Neuronal stem cell (in vitro differentiated cells): ENCODE data around the gene RTN4.

Source experiments
- DNase-seq: peaks from one replicate; pipeline ENCODE4 v3.0.0-alpha.2; 2013; ENCODE audit warnings: low spot score
- H2AFZ ChIP-seq: one replicate; pipeline ENCODE4 v1.6.1; 2013; ENCODE audit warnings: mild to moderate bottlenecking, low read length, inconsistent platforms
- H2AK5ac ChIP-seq: 2 replicates; pipeline ENCODE4 v1.6.1; 2013; ENCODE audit warnings: low read depth, mild to moderate bottlenecking, inconsistent platforms, low read length, moderate library complexity, mixed read lengths
- H2BK120ac ChIP-seq: 2 replicates; pipeline ENCODE4 v1.6.1; 2013; ENCODE audit warnings: low read depth, mild to moderate bottlenecking, inconsistent platforms, low read length, moderate library complexity, mixed read lengths
- H2BK12ac ChIP-seq: one replicate; pipeline ENCODE4 v1.6.1; 2013; ENCODE audit warnings: low read length, inconsistent platforms
- H2BK15ac ChIP-seq: 2 replicates; pipeline ENCODE4 v1.6.1; 2013; ENCODE audit warnings: mild to moderate bottlenecking, low read length, inconsistent platforms, mixed read lengths
- H2BK5ac ChIP-seq: one replicate; pipeline ENCODE4 v1.6.1; 2013; ENCODE audit warnings: inconsistent platforms, mild to moderate bottlenecking, low read length, moderate library complexity
- H3K14ac ChIP-seq: one replicate; pipeline ENCODE4 v1.6.1; 2013; ENCODE audit warnings: low read length, inconsistent platforms
- H3K18ac ChIP-seq: 2 replicates; pipeline ENCODE4 v1.6.1; 2013; ENCODE audit warnings: low read length, inconsistent platforms
- H3K23ac ChIP-seq: 2 replicates; pipeline ENCODE4 v1.6.1; 2013; ENCODE audit warnings: low read depth, mild to moderate bottlenecking, mixed read lengths, low read length, inconsistent platforms; ENCODE audit not compliant: poor library complexity
- H3K27ac ChIP-seq: replicated peaks from 3 replicates; pipeline ENCODE4 v1.5.1; 2013; ENCODE audit warnings: low read length, inconsistent platforms
- H3K27me3 ChIP-seq, 3 experiments: 2 replicates each; pipeline ENCODE4 v1.6.1; 2013; ENCODE audit warnings: low read length in 3 of 3, mild to moderate bottlenecking in 2 of 3, inconsistent platforms in 1 of 3, low read depth in 1 of 3, mixed read lengths in 1 of 3, moderate library complexity in 1 of 3; ENCODE audit not compliant: control insufficient read depth in 3 of 3, insufficient read depth in 3 of 3
- H3K36me3 ChIP-seq, 2 donors: replicated peaks in 1 of 2; 2 replicates each; pipeline ENCODE4 v1.6.1; 2013; ENCODE audit warnings: low read length in 2 of 2; ENCODE audit not compliant: control insufficient read depth in 2 of 2, insufficient read depth in 2 of 2
- H3K4ac ChIP-seq: 2 replicates; pipeline ENCODE4 v1.6.1; 2013; ENCODE audit warnings: inconsistent platforms, mild to moderate bottlenecking, low read length, moderate library complexity
- H3K4me1 ChIP-seq, 2 donors: 1 replicate in 1 of 2; 2 replicates in 1 of 2; pipeline ENCODE4 v1.6.1; 2013; ENCODE audit warnings: low read length in 2 of 2, low read depth in 1 of 2; ENCODE audit not compliant: control insufficient read depth in 2 of 2, insufficient read depth in 1 of 2
- H3K4me2 ChIP-seq: one replicate; pipeline ENCODE4 v1.6.1; 2013; ENCODE audit warnings: mild to moderate bottlenecking, low read length, inconsistent platforms; ENCODE audit not compliant: insufficient read depth, poor library complexity, severe bottlenecking
- H3K4me3 ChIP-seq, 2 donors: 2 replicates each; pipeline ENCODE4 v1.5.1; 2013; ENCODE audit warnings: low read length in 2 of 2, mild to moderate bottlenecking in 2 of 2, inconsistent platforms in 1 of 2, moderate library complexity in 1 of 2
- H3K79me1 ChIP-seq: one replicate; pipeline ENCODE4 v1.6.1; 2013; ENCODE audit warnings: low read depth, mild to moderate bottlenecking, inconsistent platforms, low read length, moderate library complexity
- H3K9ac ChIP-seq: one replicate; pipeline ENCODE4 v1.6.1; 2013; ENCODE audit warnings: mild to moderate bottlenecking, low read depth, low read length, inconsistent platforms; ENCODE audit not compliant: poor library complexity
- H3K9me3 ChIP-seq, 2 donors: replicated peaks in 1 of 2; 2 replicates each; pipeline versions ENCODE3 to v1.6.1; 2013; ENCODE audit warnings: low read length in 2 of 2, mild to moderate bottlenecking in 2 of 2, inconsistent platforms in 1 of 2, low read depth in 1 of 2, mixed read lengths in 1 of 2, moderate library complexity in 1 of 2; ENCODE audit not compliant: control insufficient read depth in 2 of 2, insufficient read depth in 1 of 2
- H4K8ac ChIP-seq: one replicate; pipeline ENCODE4 v1.6.1; 2013; ENCODE audit warnings: low read depth, mild to moderate bottlenecking, inconsistent platforms, low read length, moderate library complexity
- H4K91ac ChIP-seq: one replicate; pipeline ENCODE4 v1.6.1; 2013; ENCODE audit warnings: low read length, low read depth, mild to moderate bottlenecking, inconsistent platforms; ENCODE audit not compliant: poor library complexity
- WGBS, 2 donors: extraction: QIAGEN DNeasy Blood & Tissue Kit; methylation state at CpG; one replicate each; pipeline ENCODE4 v1.1.7; 2013; ENCODE audit warnings: missing lambda C conversion rate in 2 of 2, mixed read lengths in 1 of 2; ENCODE audit not compliant: insufficient read length in 2 of 2, insufficient replicate concordance in 1 of 2; ENCODE audit errors: extremely low coverage in 2 of 2; 5-methylcytosine and 5-hydroxymethylcytosine counted together

The RTN4 gene

GRCh38 chr2:55087936-55088335 lies 37.7 kb upstream of the RTN4 start:
- Histone ChIP-seq H3K36me3 (no peaks in the 10 kb centered on the region), H2BK15ac (no peak overlapping the region), H3K4me2 (no peak overlapping the region), H3K27me3 (no peaks in the 10 kb centered on the region), H2AFZ (no peak overlapping the region), H3K4me1 (peaks cover 0 to 1% of the 10 kb centered on the region in 2 donors), H3K79me1 (no peaks in the 10 kb centered on the region), H3K4me3 (no peak overlapping the region), H4K8ac (no peak overlapping the region), H3K18ac (no peak overlapping the region), H2BK120ac (no peak overlapping the region), H2BK5ac (no peak overlapping the region), H2BK12ac (no peak overlapping the region), H3K23ac (no peak overlapping the region), H3K27ac (no peak overlapping the region), H4K91ac (no peak overlapping the region), H3K4ac (no peak overlapping the region), H3K9me3 (no peaks in the 10 kb centered on the region), H3K9ac (no peak overlapping the region), H2AK5ac (no peak overlapping the region), H3K14ac (no peak overlapping the region)
- DNase-seq = no peak
- no CpG with 5 or more reads among the region's 3 CpGs for WGBS, 2 donors

- no peak overlapping the region for H3K4me2 ChIP-seq
Measured at GRCh38 chr2:55087501-55087900, 37.2 kb upstream of the RTN4 start.

GRCh38 chr2:55085113-55086040 lies 35.1 kb upstream of the RTN4 start:
- Histone ChIP-seq H3K4me1 (peaks cover 0 to 1% of the 10 kb centered on the region in 2 donors), H3K9me3 (peaks cover 0 to 3% of the 10 kb centered on the region in 2 donors), H3K79me1 (no peaks in the 10 kb centered on the region), H2BK12ac (no peak overlapping the region), H4K8ac (no peak overlapping the region), H3K27ac (no peak overlapping the region), H3K27me3 (no peaks in the 10 kb centered on the region), H2BK15ac (no peak overlapping the region), H3K4ac (no peak overlapping the region), H3K4me3 (no peak overlapping the region), H3K23ac (no peak overlapping the region), H3K9ac (no peak overlapping the region), H3K36me3 (no peaks in the 10 kb centered on the region), H2AK5ac (no peak overlapping the region), H2AFZ (no peak overlapping the region), H2BK5ac (no peak overlapping the region), H2BK120ac (no peak overlapping the region), H3K4me2 (no peak overlapping the region), H3K18ac (no peak overlapping the region), H3K14ac (no peak overlapping the region), H4K91ac (no peak overlapping the region)
- DNase-seq = no peak
- no CpG with 5 or more reads among the region's 5 CpGs for WGBS, 2 donors

More at GRCh38 chr2:55087501-55087900, 37.2 kb upstream of the RTN4 start:
- Histone ChIP-seq H3K4ac (no peak overlapping the region), H3K79me1 (no peaks in the 10 kb centered on the region), H3K9me3 (no peaks in the 10 kb centered on the region), H3K9ac (no peak overlapping the region), H3K14ac (no peak overlapping the region), H2BK15ac (no peak overlapping the region), H3K36me3 (no peaks in the 10 kb centered on the region), H2AK5ac (no peak overlapping the region), H3K27ac (no peak overlapping the region), H3K4me3 (no peak overlapping the region), H3K4me1 (peaks cover 0 to 1% of the 10 kb centered on the region in 2 donors), H3K23ac (no peak overlapping the region), H2AFZ (no peak overlapping the region), H3K18ac (no peak overlapping the region), H2BK120ac (no peak overlapping the region), H3K27me3 (no peaks in the 10 kb centered on the region), H4K8ac (no peak overlapping the region), H2BK12ac (no peak overlapping the region), H2BK5ac (no peak overlapping the region), H4K91ac (no peak overlapping the region)
- no peak for DNase-seq

- WGBS, 2 donors = no CpG with 5 or more reads among the region's 3 CpGs
- H4K8ac ChIP-seq = no peak overlapping the region
- H2BK5ac ChIP-seq = no peak overlapping the region
- H2BK12ac ChIP-seq = no peak overlapping the region
- H3K23ac ChIP-seq = no peak overlapping the region
- H3K4me2 ChIP-seq = no peak overlapping the region
- peaks cover 0 to 1% of the 10 kb centered on the region in 2 donors for H3K4me1 ChIP-seq
- H3K4ac ChIP-seq = no peak overlapping the region
- no peak overlapping the region for H2AFZ ChIP-seq
- H2BK15ac ChIP-seq = no peak overlapping the region
- H3K9me3 ChIP-seq = peaks cover 0 to 7% of the 10 kb centered on the region in 2 donors
- no peak overlapping the region for H2AK5ac ChIP-seq
- no peaks in the 10 kb centered on the region for H3K79me1 ChIP-seq
- no peak overlapping the region for H4K91ac ChIP-seq
- H3K9ac ChIP-seq = no peak overlapping the region
- no peaks in the 10 kb centered on the region for H3K36me3 ChIP-seq
- H3K18ac ChIP-seq = no peak overlapping the region
- H3K27ac ChIP-seq = no peak overlapping the region
- DNase-seq = no peak
- H3K27me3 ChIP-seq = no peaks in the 10 kb centered on the region
- no peak overlapping the region for H3K14ac ChIP-seq
- no peak overlapping the region for H2BK120ac ChIP-seq
- H3K4me3 ChIP-seq = no peak overlapping the region
Measured at GRCh38 chr2:55084641-55085040, 34.4 kb upstream of the RTN4 start.
